IPS-20b (cell line): ENCODE results near the gene PDE9A.

ENCODE experiments used
- H3K27ac ChIP-seq: one replicate; pipeline ENCODE4 v1.5.1; 2013; ENCODE audit warnings: low read length
- H3K27me3 ChIP-seq: 2 replicates; pipeline ENCODE4 v1.6.1; 2013; ENCODE audit warnings: mild to moderate bottlenecking, low read length, inconsistent platforms; ENCODE audit not compliant: insufficient read depth
- H3K36me3 ChIP-seq: 2 replicates; pipeline ENCODE4 v1.6.1; 2013; ENCODE audit warnings: low read depth, mild to moderate bottlenecking, inconsistent platforms, low read length, moderate library complexity; ENCODE audit not compliant: insufficient read depth
- H3K4me1 ChIP-seq: 2 replicates; pipeline ENCODE4 v1.6.1; 2013; ENCODE audit warnings: mild to moderate bottlenecking, control low read depth, inconsistent platforms, low read length, moderate library complexity; ENCODE audit not compliant: insufficient read depth
- H3K4me3 ChIP-seq: 2 replicates; pipeline ENCODE4 v1.5.1; 2013; ENCODE audit warnings: mild to moderate bottlenecking, low read length, inconsistent platforms
- H3K9ac ChIP-seq: 2 replicates; pipeline ENCODE4 v1.6.1; 2013; ENCODE audit warnings: low read depth, mild to moderate bottlenecking, inconsistent platforms, low read length, moderate library complexity
- H3K9me3 ChIP-seq: 2 replicates; pipeline ENCODE4 v1.6.1; 2013; ENCODE audit warnings: mild to moderate bottlenecking, low read depth, low read length, inconsistent platforms; ENCODE audit not compliant: insufficient read depth

Gene PDE9A

DNA sequence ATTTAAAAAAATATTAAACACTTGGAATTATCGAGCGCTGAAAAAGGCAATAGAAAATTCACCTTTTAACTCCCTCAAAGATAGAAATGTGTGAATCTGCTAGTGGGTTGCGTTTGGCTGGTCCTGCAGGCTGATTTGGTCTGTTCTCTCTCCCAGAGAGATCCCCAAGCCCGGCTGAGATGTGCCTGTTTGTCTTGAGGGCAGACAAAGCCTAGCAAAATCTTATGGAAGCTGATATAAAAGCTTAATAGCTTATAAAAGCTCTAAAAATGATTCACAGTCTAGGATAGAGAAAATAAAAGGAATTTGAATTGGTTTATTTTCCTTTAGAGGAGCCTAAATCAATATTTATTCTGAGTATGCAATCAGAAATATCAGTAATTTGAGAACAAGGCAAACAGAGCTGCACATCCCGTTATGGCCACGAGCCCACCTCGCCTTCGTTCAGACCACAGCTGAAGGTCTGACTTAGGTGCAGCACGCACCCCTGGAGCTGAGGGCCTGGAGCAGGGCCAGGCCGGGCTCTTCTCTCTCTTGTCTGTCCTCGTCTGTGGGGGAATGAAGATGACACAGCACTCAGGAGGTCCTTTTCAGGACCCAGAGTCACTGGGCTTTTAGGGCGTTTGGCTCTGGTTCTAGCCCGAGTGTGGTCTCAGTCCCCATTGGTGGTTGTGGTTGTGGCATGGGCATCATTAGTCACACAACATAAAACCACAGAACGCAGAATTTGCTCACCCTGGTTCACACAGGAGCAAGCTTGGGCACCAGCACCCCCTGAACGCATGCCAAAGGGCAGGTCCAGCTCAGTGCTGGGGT is 18.6 kb downstream of the PDE9A start:
- Histone ChIP-seq H3K4me1 (peaks cover 52% of the 10 kb centered on the region), H3K36me3 (peaks cover 18% of the 10 kb centered on the region), H3K27ac (no peak overlapping the region)

GRCh38 chr21:42672699-42673458 is 19.5 kb downstream of the PDE9A start:
- H3K27me3 ChIP-seq = no peaks in the 10 kb centered on the region
- H3K36me3 ChIP-seq = peaks cover 18% of the 10 kb centered on the region
- peaks cover 46% of the 10 kb centered on the region for H3K4me1 ChIP-seq
- no peaks in the 10 kb centered on the region for H3K9me3 ChIP-seq
- no peak overlapping the region for H3K4me3 ChIP-seq
- no peak overlapping the region for H3K27ac ChIP-seq
- no peak overlapping the region for H3K9ac ChIP-seq

More for the DNA sequence above, 18.6 kb downstream of the PDE9A start:
- H3K9ac ChIP-seq = 0 out of 2 replicates have a peak overlapping the region, but pooled peaks have one; percentile 7
- H3K27me3 ChIP-seq = no peaks in the 10 kb centered on the region
- no peak overlapping the region for H3K4me3 ChIP-seq
- no peaks in the 10 kb centered on the region for H3K9me3 ChIP-seq

- Histone ChIP-seq H3K9ac (no peak overlapping the region), H3K9me3 (no peaks in the 10 kb centered on the region), H3K27me3 (no peaks in the 10 kb centered on the region), H3K4me3 (no peak overlapping the region), H3K4me1 (peaks cover 41% of the 10 kb centered on the region), H3K36me3 (peaks cover 18% of the 10 kb centered on the region), H3K27ac (no peak overlapping the region)
Measured at GRCh38 chr21:42673633-42674328, 20.4 kb downstream of the PDE9A start.

GRCh38 chr21:42674351-42674940 is 21.0 kb downstream of the PDE9A start:
- H3K27me3 ChIP-seq = no peaks in the 10 kb centered on the region
- no peak overlapping the region for H3K27ac ChIP-seq
- H3K9me3 ChIP-seq = no peaks in the 10 kb centered on the region
- H3K36me3 ChIP-seq = peaks cover 18% of the 10 kb centered on the region
- peak overlapping the region; percentile 1; the same call in 1 of the 2 replicates for H3K4me3 ChIP-seq
- peaks cover 39% of the 10 kb centered on the region for H3K4me1 ChIP-seq
- peak overlapping the region; percentile 11; the same call in 1 of the 2 replicates for H3K9ac ChIP-seq

DNA sequence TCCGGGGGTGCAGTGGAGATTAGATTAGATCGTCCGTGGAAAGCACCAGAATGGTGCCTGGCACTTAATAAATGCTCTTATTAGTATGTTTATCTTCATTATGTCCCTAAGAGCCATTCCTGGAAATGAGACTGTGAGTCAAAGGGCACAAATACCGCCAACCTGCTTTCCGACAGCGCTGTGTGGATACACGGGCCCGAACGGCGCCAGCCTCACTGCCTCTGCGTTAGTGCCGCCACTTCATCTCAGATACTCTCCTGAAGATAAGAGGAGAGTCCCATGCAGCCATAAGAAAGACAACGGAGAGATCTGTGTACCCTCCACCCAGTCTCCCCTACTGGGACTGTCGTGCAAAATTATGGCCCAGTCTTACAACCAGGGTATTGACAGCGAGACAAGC is 22.0 kb downstream of the PDE9A start:
- Histone ChIP-seq H3K27ac (no peak overlapping the region), H3K9ac (no peak overlapping the region), H3K27me3 (no peaks in the 10 kb centered on the region), H3K9me3 (no peaks in the 10 kb centered on the region), H3K36me3 (peaks cover 9% of the 10 kb centered on the region), H3K4me3 (no peak overlapping the region), H3K4me1 (peaks cover 39% of the 10 kb centered on the region)

DNA sequence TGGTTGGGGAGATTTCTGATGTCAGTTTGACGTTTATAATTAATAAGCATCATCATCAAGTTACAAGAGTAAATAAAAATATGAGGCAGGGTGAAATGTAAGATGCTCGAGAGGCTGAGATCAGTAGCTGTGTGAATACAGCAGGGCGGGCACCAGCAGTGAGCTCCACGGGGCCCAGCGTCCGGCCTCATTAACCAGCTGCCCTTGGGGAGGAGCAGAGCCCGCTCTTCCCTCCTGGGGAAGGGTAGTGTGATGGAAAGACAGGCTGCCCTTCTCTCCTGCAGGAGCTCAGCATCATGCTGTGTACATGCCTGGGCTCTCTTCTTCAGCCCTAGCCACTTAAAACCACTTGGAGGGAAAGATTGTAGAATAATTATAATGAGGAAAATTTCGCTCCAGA is 23.4 kb downstream of the PDE9A start:
- H3K4me3 ChIP-seq = no peak overlapping the region
- no peaks in the 10 kb centered on the region for H3K27me3 ChIP-seq
- H3K4me1 ChIP-seq = peaks cover 35% of the 10 kb centered on the region
- peaks cover 18% of the 10 kb centered on the region; the same call in 1 of the 2 replicates for H3K36me3 ChIP-seq
- H3K27ac ChIP-seq = no peak overlapping the region
- H3K9me3 ChIP-seq = no peaks in the 10 kb centered on the region
- no peak overlapping the region for H3K9ac ChIP-seq

- Histone ChIP-seq H3K4me3 (no peak overlapping the region), H3K9me3 (no peaks in the 10 kb centered on the region), H3K27ac (no peak overlapping the region), H3K27me3 (no peaks in the 10 kb centered on the region), H3K36me3 (peaks cover 24% of the 10 kb centered on the region; the same call in 1 of the 2 replicates), H3K4me1 (peaks cover 27% of the 10 kb centered on the region), H3K9ac (no peak overlapping the region)
Measured at GRCh38 chr21:42677339-42678321, 24.2 kb downstream of the PDE9A start.

DNA sequence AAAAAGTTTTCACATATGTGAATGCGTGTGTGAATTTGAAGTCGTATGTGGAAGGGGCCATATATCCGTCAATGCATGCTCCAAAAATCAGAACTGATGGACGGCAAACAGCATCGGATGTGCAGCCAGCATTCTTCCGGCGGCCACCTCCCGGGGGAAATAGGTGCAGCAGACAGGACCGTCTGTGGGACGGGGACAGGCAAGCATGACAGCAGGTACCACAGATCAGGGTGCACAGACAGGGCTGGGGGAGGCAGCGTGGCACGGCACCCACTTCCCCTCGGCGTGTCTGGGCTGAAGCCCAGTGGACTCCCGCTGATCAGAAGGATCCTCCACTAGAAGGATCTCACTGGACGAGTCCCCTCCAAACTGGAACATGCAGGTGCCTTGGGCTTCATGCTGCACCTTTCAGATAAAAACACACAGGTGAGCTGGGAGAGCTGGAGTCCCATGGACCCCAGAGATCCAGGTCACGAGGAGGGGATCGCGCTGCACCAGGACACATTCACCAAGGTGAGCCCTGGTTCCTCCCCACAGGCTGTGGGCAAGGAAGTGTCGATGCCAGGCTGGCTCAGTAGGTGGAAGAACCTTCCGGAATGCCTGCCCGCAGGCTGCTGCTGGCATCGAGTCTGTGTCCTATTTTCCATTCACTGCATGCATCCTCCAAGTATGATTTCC is 25.3 kb downstream of the PDE9A start:
- no peaks in the 10 kb centered on the region for H3K27me3 ChIP-seq
- H3K9ac ChIP-seq = no peak overlapping the region
- H3K4me3 ChIP-seq = no peak overlapping the region
- H3K36me3 ChIP-seq = peaks cover 24% of the 10 kb centered on the region; the same call in 1 of the 2 replicates
- peaks cover 20% of the 10 kb centered on the region for H3K4me1 ChIP-seq
- H3K27ac ChIP-seq = no peak overlapping the region
- H3K9me3 ChIP-seq = no peaks in the 10 kb centered on the region

DNA sequence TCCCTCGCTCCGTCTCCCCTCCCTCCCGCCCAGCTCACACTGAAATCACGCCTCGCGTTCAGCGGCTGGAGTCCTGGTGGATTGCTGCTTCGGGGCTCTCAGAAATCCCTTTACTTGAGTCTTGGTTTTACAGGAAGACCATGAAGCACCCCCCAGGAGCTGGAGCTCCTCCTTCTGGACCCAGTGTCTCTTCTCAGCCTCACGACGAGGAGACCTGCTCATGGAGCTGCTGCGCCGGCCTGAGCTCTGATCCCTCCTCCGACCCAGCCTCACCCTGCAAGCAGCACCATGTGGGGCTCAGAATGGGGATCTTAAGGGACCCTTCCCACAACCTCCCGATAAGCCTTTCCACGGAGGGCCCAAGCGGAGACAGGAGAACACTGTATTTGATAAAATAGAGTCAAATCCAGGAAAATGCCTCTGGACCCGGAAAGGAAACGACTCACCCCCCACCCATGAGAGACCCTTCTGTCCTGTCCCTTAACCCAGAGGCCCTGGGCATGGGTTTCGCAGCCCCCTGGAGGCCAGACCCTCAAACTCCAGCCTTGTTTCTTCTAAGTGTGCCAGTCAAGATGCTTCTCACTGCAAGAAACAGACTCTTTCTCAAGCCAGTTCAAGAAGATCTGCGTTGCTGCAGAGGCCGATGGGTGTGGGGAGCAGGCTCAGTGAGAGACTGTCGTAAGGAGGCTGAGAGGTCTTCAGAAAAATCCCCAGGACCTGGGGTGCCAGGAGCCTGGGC is 26.1 kb downstream of the PDE9A start:
- Histone ChIP-seq H3K36me3 (peaks cover 24% of the 10 kb centered on the region; the same call in 1 of the 2 replicates), H3K27me3 (no peaks in the 10 kb centered on the region), H3K4me3 (no peak overlapping the region), H3K4me1 (peaks cover 14% of the 10 kb centered on the region), H3K27ac (no peak overlapping the region), H3K9me3 (no peaks in the 10 kb centered on the region), H3K9ac (no peak overlapping the region)

- Histone ChIP-seq H3K36me3 (peaks cover 24% of the 10 kb centered on the region; the same call in 1 of the 2 replicates), H3K4me1 (peaks cover 9% of the 10 kb centered on the region), H3K27ac (no peak overlapping the region), H3K9ac (no peak overlapping the region), H3K27me3 (no peaks in the 10 kb centered on the region), H3K4me3 (no peak overlapping the region), H3K9me3 (no peaks in the 10 kb centered on the region)
Measured at GRCh38 chr21:42680058-42680330, 26.6 kb downstream of the PDE9A start.
